H1 (cell line): ENCODE data around the gene VPS35. TPM values are rescaled to one million over a fixed set of nuclear protein-coding genes. Genes with fewer than 3 reads are reported as not detected.

Experiments used
- CTCF ChIA-PET: fragments of 300-600 bp; sonication (Branson Sonifier 250); formaldehyde crosslinking; loops from one replicate; lab custom pipeline; 2021; ENCODE audit not compliant: partially characterized antibody; lab: Charles Lee
- POLR2A ChIA-PET: fragments of 300-600 bp; sonication (Branson Sonifier 250); formaldehyde crosslinking; loops from one replicate; lab custom pipeline; 2021; ENCODE audit warnings: inconsistent platforms; ENCODE audit not compliant: partially characterized antibody; lab: Charles Lee
- DNase-seq, 2 experiments: peaks; one replicate each; pipeline versions ENCODE4 v3.0.0 to v3.0.0-alpha.2; 2010 to 2022; ENCODE audit warnings: low spot score in 2 of 2, low read depth in 1 of 2, mixed read lengths in 1 of 2
- FAIRE-seq: peaks from 2 replicates; lab custom pipeline; 2011; peaks lifted over from hg19 to GRCh38; lab: Jason Lieb, UNC
- H2AFZ ChIP-seq: 2 replicates; pipeline ENCODE4 v1.8.1; 2012; ENCODE audit warnings: low read length, inconsistent platforms
- H2AK5ac ChIP-seq: 2 replicates; pipeline ENCODE4 v1.6.1; 2013; ENCODE audit warnings: low read depth, low read length
- H2BK120ac ChIP-seq: replicated peaks from 2 replicates; pipeline ENCODE3; 2013; ENCODE audit warnings: low read depth, low read length, inconsistent platforms
- H2BK12ac ChIP-seq: 2 replicates; pipeline ENCODE4 v1.6.1; 2013; ENCODE audit warnings: low read depth, low read length
- H2BK15ac ChIP-seq: 2 replicates; pipeline ENCODE4 v1.6.1; 2013; ENCODE audit warnings: low read length
- H2BK20ac ChIP-seq: 2 replicates; pipeline ENCODE4 v1.6.1; 2013; ENCODE audit warnings: low read length
- H2BK5ac ChIP-seq: 2 replicates; pipeline ENCODE4 v1.6.1; 2013; ENCODE audit warnings: low read depth, low read length
- H3K14ac ChIP-seq: 2 replicates; pipeline ENCODE4 v1.6.1; 2013; ENCODE audit warnings: inconsistent platforms; ENCODE audit not compliant: insufficient read length
- H3K18ac ChIP-seq: 2 replicates; pipeline ENCODE4 v1.6.1; 2013; ENCODE audit warnings: low read length; ENCODE audit errors: extremely low read depth
- H3K23ac ChIP-seq: 2 replicates; pipeline ENCODE4 v1.6.1; 2013; ENCODE audit warnings: inconsistent platforms; ENCODE audit not compliant: insufficient read length
- H3K23me2 ChIP-seq: 2 replicates; pipeline ENCODE4 v1.6.1; 2013; ENCODE audit warnings: low read depth, low read length
- H3K27ac ChIP-seq: 2 replicates; pipeline ENCODE4 v1.6.1; 2011; ENCODE audit warnings: low read depth, low read length, inconsistent platforms
- H3K27me3 ChIP-seq, 4 experiments: replicated peaks in 1 of 4; 1 replicate in 1 of 4; 2 replicates in 3 of 4; pipeline versions ENCODE4 v1.6.1 to v1.8.1; 2011 to 2013; ENCODE audit warnings: low read length in 3 of 4, mild to moderate bottlenecking in 3 of 4, inconsistent platforms in 2 of 4, mixed read lengths in 2 of 4, moderate library complexity in 1 of 4; ENCODE audit not compliant: control insufficient read depth in 3 of 4, insufficient read depth in 3 of 4; ENCODE audit errors: extremely low read depth in 1 of 4
- H3K36me3 ChIP-seq, 4 experiments: 2 replicates each; pipeline versions ENCODE4 v1.6.1 to v1.8.1; 2011 to 2013; ENCODE audit warnings: mild to moderate bottlenecking in 4 of 4, low read length in 3 of 4, moderate library complexity in 2 of 4, control low read depth in 1 of 4, inconsistent platforms in 1 of 4; ENCODE audit not compliant: insufficient read depth in 4 of 4, control insufficient read depth in 2 of 4
- H3K4ac ChIP-seq: replicated peaks from 2 replicates; pipeline ENCODE3; 2013; ENCODE audit warnings: low read length, low read depth, mixed read lengths, inconsistent platforms; ENCODE audit not compliant: insufficient read length
- H3K4me1 ChIP-seq, 4 experiments: replicated peaks in 1 of 4; 1 replicate in 1 of 4; 2 replicates in 3 of 4; pipeline versions ENCODE4 v1.6.1 to v1.8.1; 2011 to 2013; ENCODE audit warnings: low read length in 3 of 4, inconsistent platforms in 2 of 4, mixed read lengths in 1 of 4; ENCODE audit not compliant: insufficient read depth in 4 of 4, control insufficient read depth in 3 of 4
- H3K4me2 ChIP-seq, 2 experiments: 2 replicates each; pipeline versions ENCODE4 v1.6.1 to v1.8.1; 2011 to 2013; ENCODE audit warnings: low read depth in 2 of 2, low read length in 2 of 2, control low read depth in 1 of 2, inconsistent platforms in 1 of 2, mild to moderate bottlenecking in 1 of 2; ENCODE audit not compliant: insufficient read depth in 1 of 2
- H3K4me3 ChIP-seq, 4 experiments: fragments of 200-600, 300-600 bp in 1 of 4; sonication (generic), shearing (Covaris generic), sonication (Bioruptor Twin) in 1 of 4; 2 replicates each; pipeline versions ENCODE4 v1.5.1 to v1.8.1; 2011 to 2016; ENCODE audit warnings: low read length in 4 of 4, low read depth in 3 of 4, control low read depth in 2 of 4, inconsistent platforms in 2 of 4, mild to moderate bottlenecking in 2 of 4, mixed read lengths in 1 of 4, moderate library complexity in 1 of 4; ENCODE audit not compliant: insufficient read depth in 2 of 4; ENCODE audit errors: extremely low read depth in 1 of 4
- H3K56ac ChIP-seq: replicated peaks from 2 replicates; pipeline ENCODE3; 2013; ENCODE audit warnings: low read depth, mild to moderate bottlenecking, mixed read lengths, low read length, inconsistent platforms; ENCODE audit not compliant: insufficient read length
- H3K79me1 ChIP-seq: 2 replicates; pipeline ENCODE4 v1.6.1; 2013; ENCODE audit warnings: low read depth, low read length, control low read depth
- H3K79me2 ChIP-seq, 2 experiments: 2 replicates each; pipeline versions ENCODE4 v1.6.1 to v1.8.1; 2012 to 2013; ENCODE audit warnings: low read length in 2 of 2, mild to moderate bottlenecking in 2 of 2, inconsistent platforms in 1 of 2; ENCODE audit not compliant: insufficient read depth in 2 of 2, control insufficient read depth in 1 of 2
- H3K9ac ChIP-seq, 4 experiments: replicated peaks in 1 of 4; 1 replicate in 1 of 4; 2 replicates in 3 of 4; pipeline versions ENCODE4 v1.6.1 to v1.8.1; 2011 to 2013; ENCODE audit warnings: low read depth in 3 of 4, low read length in 3 of 4, control low read depth in 2 of 4, mild to moderate bottlenecking in 2 of 4, moderate library complexity in 2 of 4, inconsistent platforms in 1 of 4; ENCODE audit errors: extremely low read depth in 1 of 4
- H3K9me3 ChIP-seq, 2 experiments: 2 replicates each; pipeline versions ENCODE4 v1.6.1 to v1.8.1; 2012 to 2013; ENCODE audit warnings: mild to moderate bottlenecking in 2 of 2, moderate library complexity in 2 of 2, control low read depth in 1 of 2, inconsistent platforms in 1 of 2, low read depth in 1 of 2, low read length in 1 of 2, mixed read lengths in 1 of 2; ENCODE audit not compliant: insufficient read depth in 2 of 2
- H4K20me1 ChIP-seq, 2 experiments: replicated peaks in 1 of 2; 2 replicates each; pipeline versions ENCODE3 to v1.8.1; 2011 to 2013; ENCODE audit warnings: inconsistent platforms in 2 of 2, low read length in 2 of 2, mild to moderate bottlenecking in 1 of 2; ENCODE audit not compliant: insufficient read depth in 2 of 2, control insufficient read depth in 1 of 2
- H4K5ac ChIP-seq: 2 replicates; pipeline ENCODE4 v1.6.1; 2013; ENCODE audit warnings: low read length, low read depth, mixed read lengths, inconsistent platforms; ENCODE audit not compliant: insufficient read length
- H4K8ac ChIP-seq: 2 replicates; pipeline ENCODE4 v1.8.0; 2013; ENCODE audit warnings: mild to moderate bottlenecking, moderate library complexity, low read length, inconsistent platforms; ENCODE audit not compliant: insufficient read depth; ENCODE audit errors: extremely low read depth
- H4K91ac ChIP-seq: replicated peaks from 2 replicates; pipeline ENCODE3; 2013; ENCODE audit warnings: low read length, mixed read lengths, inconsistent platforms; ENCODE audit not compliant: insufficient read length
- CTCF ChIP-seq, 3 experiments: IDR thresholded peaks; 1 replicate in 2 of 3; 2 replicates in 1 of 3; pipeline versions ENCODE4 v1.5.1 to v1.6.1; 2011; ENCODE audit warnings: low read length in 3 of 3, mild to moderate bottlenecking in 3 of 3, inconsistent platforms in 2 of 3, low read depth in 1 of 3, moderate library complexity in 1 of 3; ENCODE audit not compliant: insufficient read depth in 1 of 3; ENCODE audit errors: control extremely low read depth in 1 of 3
- JUN ChIP-seq: IDR thresholded peaks from 2 replicates; pipeline ENCODE4 v1.6.1; 2011; ENCODE audit warnings: low read depth, mild to moderate bottlenecking, improper control_type of control experiment, low read length
- SAP30 ChIP-seq: fragments of 300-600 bp; sonication (generic); IDR thresholded peaks from 2 replicates; pipeline ENCODE4 v1.7.1; 2012; ENCODE audit warnings: low read length, moderate library complexity, mild to moderate bottlenecking, inconsistent platforms; ENCODE audit not compliant: insufficient read depth, insufficient replicate concordance
- SIN3A ChIP-seq, 2 experiments: IDR thresholded peaks in 1 of 2; conservative IDR thresholded peaks in 1 of 2; 2 replicates each; pipeline ENCODE4 v1.6.1; 2011 to 2012; ENCODE audit warnings: low read length in 2 of 2, improper control_type of control experiment in 1 of 2, low read depth in 1 of 2, mild to moderate bottlenecking in 1 of 2
- WGBS, 2 experiments: shearing (Covaris generic) in 1 of 2; methylation state at CpG; one replicate each; pipeline versions ENCODE4 v1.1.6 to v1.1.7; 2013 to 2015; ENCODE audit warnings: low lambda C conversion rate in 2 of 2, mixed read lengths in 2 of 2, inconsistent platforms in 1 of 2, low coverage in 1 of 2, missing lambda C conversion rate in 1 of 2; ENCODE audit not compliant: insufficient replicate concordance in 2 of 2, insufficient coverage in 1 of 2, insufficient read length in 1 of 2; ENCODE audit errors: extremely low coverage in 1 of 2, missing lambda C conversion rate in 1 of 2; 5-methylcytosine and 5-hydroxymethylcytosine counted together
- polyA plus RNA-seq, 7 experiments: library from polyadenylated mRNA; depleted of rRNA in 3 of 7; stranded (reverse) in 5 of 7; unstranded in 2 of 7; fragments of >200 nt in 5 of 7; fragments of 200-250 nt in 2 of 7; gene quantifications; 1 replicate in 5 of 7; 2 replicates in 1 of 7; 4 replicates in 1 of 7; pipeline versions ENCODE4 v1.2.1 to v1.2.3, GENCODE V29; 2011 to 2013; ENCODE audit warnings: missing spikeins in 2 of 7, mixed read lengths in 2 of 7
- total RNA-seq: library from RNA; stranded (reverse); fragmentation: NEBNext Ultra II Directional; extraction: Animal tissue kit (Norgen Biotek cat#: 25700); gene quantifications from 2 replicates; pipeline ENCODE4 v1.2.1, GENCODE V29; 2021

VPS35 gene
- total and polyA plus RNA-seq, 2 of the 8 experiments (the other 6 are each of a cell fraction or from before 2014, with no cell fraction given): 10.3 to 66.9 TPM

DNA sequence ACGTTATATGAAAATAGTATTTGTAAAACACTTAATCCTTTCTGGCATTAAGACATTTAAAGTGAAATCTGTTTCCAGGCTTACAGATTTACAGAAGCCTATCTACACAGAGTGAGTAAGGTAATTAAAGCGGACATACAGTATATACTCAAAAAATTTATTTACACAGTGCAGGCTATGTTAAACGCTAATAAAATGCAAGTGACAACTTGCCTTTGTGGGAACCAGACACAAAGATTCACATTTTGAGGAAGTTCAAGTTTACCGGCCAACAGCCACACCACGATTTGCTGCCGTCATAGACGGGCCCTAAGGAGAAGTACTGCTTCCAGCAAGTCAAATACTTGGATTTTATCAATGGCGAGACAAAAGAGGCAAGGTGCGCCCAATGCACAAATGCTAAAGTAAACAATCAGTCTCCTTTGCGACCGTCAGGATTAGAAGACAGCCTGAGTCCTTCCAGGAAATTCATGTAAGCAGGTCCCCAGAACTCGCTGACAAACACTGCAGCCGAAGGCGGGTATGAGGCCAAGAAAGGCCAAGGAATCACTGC is 801 bp downstream of the VPS35 start:
- Histone ChIP-seq H2BK15ac (no peak overlapping the region), H3K4me1 (peaks cover 2 to 13% (median 5%) of the 10 kb centered on the region in 4 experiments; a peak in 5 of 7 replicates), H3K23ac (no peak overlapping the region), H3K18ac (no peak overlapping the region), H3K79me2 (peaks cover 32 to 86% of the 10 kb centered on the region in 2 experiments), H4K8ac (no peak overlapping the region), H4K20me1 (peaks cover 25% of the 10 kb centered on the region in 2 experiments), H3K4me2 (peak overlapping the region; percentile 76 to 96), H3K79me1 (no peaks in the 10 kb centered on the region; the same call in 1 of the 2 replicates), H3K4me3 (peak overlapping the region; percentile 88 to 96 (median 92)), H3K27ac (no peak overlapping the region), H3K4ac (peak overlapping the region; percentile 80), H2AK5ac (no peak overlapping the region), H3K36me3 (peaks cover 5 to 21% (median 13%) of the 10 kb centered on the region in 4 experiments; a peak in 7 of 8 replicates), H3K14ac (no peak overlapping the region), H3K23me2 (peaks cover 13% of the 10 kb centered on the region), H2BK20ac (no peak overlapping the region), H2BK5ac (peak overlapping the region; percentile 80; the same call in 1 of the 2 replicates), H4K5ac (no peak overlapping the region), H3K9me3 (no peaks in the 10 kb centered on the region), H2BK12ac (no peak overlapping the region), H2AFZ (0 out of 2 replicates have a peak overlapping the region, but pooled peaks have one; percentile 3), H3K27me3 (no peaks in the 10 kb centered on the region), H2BK120ac (peak overlapping the region; percentile 60), H3K56ac (no peak overlapping the region), H4K91ac (no peak overlapping the region), H3K9ac (peak overlapping the region; percentile 50 to 86 (median 84))
- 13% methylated on average over 14 of the region's 14 CpGs; no CpG with 5 or more reads in 1 of the 2 experiments for WGBS, 2 experiments
- DNase-seq: no peak
- ChIA-PET CTCF (interaction anchor here (1.9 kb wide), 1 partner anchor 15 kb away, joined by 5 read pairs; no protein-coding TSS in a partner anchor), POLR2A (no interaction called here)
- FAIRE-seq: no peak
- peak in 1 of 3 experiments; percentile 75; a peak in 1 of 4 replicates for TF ChIP-seq CTCF (IDR thresholded peaks at IDR 0.05; ENCODE audit: control extremely low read depth in 1 of 3, insufficient read depth in 1 of 3, low read depth in 1 of 3, low read length in 3 of 3)
- peak; percentile 87 for TF ChIP-seq SAP30
- TF ChIP-seq JUN: no peak
- no peak for TF ChIP-seq SIN3A (conservative IDR thresholded peaks at IDR 0.05 in 1 of 2, IDR thresholded peaks at IDR 0.05 in 1 of 2; ENCODE audit: low read depth in 1 of 2, low read length in 2 of 2)
